ENCODE results near the gene KIF5C. TPM values are rescaled to one million over a fixed set of nuclear protein-coding genes. Genes with fewer than 3 reads are reported as not detected.

KIF5C gene
- total and polyA plus RNA-seq, 9 donors, result 0.73 to 18.7 (median 3.3) TPM

GRCh38 chr2:148936857-148937450 is 61.9 kb downstream of the KIF5C start:
- no peak for DNase-seq
- Histone ChIP-seq H3K27ac (no peak overlapping the region), H3K4me1 (ENCODE audit: insufficient read depth) (no peaks in the 10 kb centered on the region), H3K27me3 (no peaks in the 10 kb centered on the region), H3K4me3 (no peak overlapping the region), H3K36me3 (no peaks in the 10 kb centered on the region), H3K9me3 (no peaks in the 10 kb centered on the region)
- intact Hi-C loops (cut with DNase I), result no loop called here
- WGBS, 3 donors, result 85 to 88% (median 86%) methylated on average over 8 of the region's 8 CpGs
- TF ChIP-seq CTCF (IDR thresholded peaks at IDR 0.05) (no peak), EP300 (IDR thresholded peaks at IDR 0.05) (no peak), POLR2A (IDR thresholded peaks at IDR 0.05) (no peak)

GRCh38 chr2:148939271-148939670 is 64.2 kb downstream of the KIF5C start:
- Histone ChIP-seq H3K9me3 (no peaks in the 10 kb centered on the region), H3K27ac (no peak overlapping the region), H3K4me1 (ENCODE audit: insufficient read depth) (no peaks in the 10 kb centered on the region), H3K36me3 (no peaks in the 10 kb centered on the region), H3K27me3 (no peaks in the 10 kb centered on the region), H3K4me3 (no peak overlapping the region)
- DNase-seq, result no peak
- intact Hi-C loops (cut with DNase I), result no loop called here
- no peak for TF ChIP-seq CTCF (IDR thresholded peaks at IDR 0.05)
- TF ChIP-seq EP300 (IDR thresholded peaks at IDR 0.05), result no peak
- no peak for TF ChIP-seq POLR2A (IDR thresholded peaks at IDR 0.05)

GRCh38 chr2:148943097-148943496 is 68.1 kb downstream of the KIF5C start:
- Histone ChIP-seq H3K4me3 (no peak overlapping the region), H3K9me3 (no peaks in the 10 kb centered on the region), H3K27ac (no peak overlapping the region), H3K36me3 (no peaks in the 10 kb centered on the region), H3K27me3 (no peaks in the 10 kb centered on the region), H3K4me1 (ENCODE audit: insufficient read depth) (no peaks in the 10 kb centered on the region)
- TF ChIP-seq CTCF (IDR thresholded peaks at IDR 0.05), result no peak
- TF ChIP-seq POLR2A (IDR thresholded peaks at IDR 0.05), result no peak
- no peak for TF ChIP-seq EP300 (IDR thresholded peaks at IDR 0.05)
- intact Hi-C loops (cut with DNase I), result no loop called here
- DNase-seq, result no peak
- 64 to 71% (median 68%) methylated on average over 3 of the region's 3 CpGs for WGBS, 3 donors

GRCh38 chr2:148944536-148944935 is 69.5 kb downstream of the KIF5C start:
- Histone ChIP-seq H3K4me1 (ENCODE audit: insufficient read depth) (no peaks in the 10 kb centered on the region), H3K36me3 (no peaks in the 10 kb centered on the region), H3K4me3 (no peak overlapping the region), H3K9me3 (no peaks in the 10 kb centered on the region), H3K27ac (no peak overlapping the region), H3K27me3 (no peaks in the 10 kb centered on the region)
- no peak for DNase-seq
- TF ChIP-seq EP300 (IDR thresholded peaks at IDR 0.05), result no peak
- no peak for TF ChIP-seq POLR2A (IDR thresholded peaks at IDR 0.05)
- no peak for TF ChIP-seq CTCF (IDR thresholded peaks at IDR 0.05)
- intact Hi-C loops (cut with DNase I), result no loop called here
- 95 to 96% (median 96%) methylated on average over 4 of the region's 4 CpGs for WGBS, 3 donors
